NT2/D1 (cell line): ENCODE data around the gene ZNF599.

Experiments used
- YY1 ChIP-seq: IDR thresholded peaks from 2 replicates; pipeline ENCODE4 v1.6.1; 2011; ENCODE audit not compliant: insufficient read length, insufficient read depth
- ZNF274 ChIP-seq: IDR thresholded peaks from 2 replicates; pipeline ENCODE4 v1.6.1; 2011; ENCODE audit warnings: mild to moderate bottlenecking, low read depth, low read length

GRCh38 chr19:34733266-34733745 lies 39.7 kb downstream of the ZNF599 start:
- no peak for TF ChIP-seq ZNF274
- no peak for TF ChIP-seq YY1
